A673 (cell line): ENCODE measurements around the gene KMT2D. TPM values are rescaled to one million over a fixed set of nuclear protein-coding genes. Genes with fewer than 3 reads are reported as not detected.

Source experiments
- BruUV-seq: library from RNA; stranded (reverse); fragments of 400-500 nt; replicated peaks from 2 replicates; lab custom pipeline; 2021; lab: Mats Ljungman, UMichigan
- CTCF ChIA-PET: fragments of 300-600 bp; sonication (Branson Sonifier 250); formaldehyde crosslinking; loops from one replicate; lab custom pipeline; 2022; ENCODE audit warnings: antibody characterized with exemption; lab: Charles Lee
- POLR2A ChIA-PET: fragments of 300-600 bp; sonication (Branson Sonifier 250); formaldehyde crosslinking; loops from one replicate; lab custom pipeline; 2022; ENCODE audit warnings: antibody characterized with exemption; ENCODE audit not compliant: low non-redundant PET; lab: Charles Lee
- DNase-seq: peaks from one replicate; pipeline ENCODE4 v3.0.0-alpha.2; 2015; ENCODE audit warnings: low spot score
- H3K27ac ChIP-seq: fragments of 200-600 bp; sonication (generic); 2 replicates; pipeline ENCODE4 v1.5.1; 2016; ENCODE audit warnings: mixed run types, low read depth, mild to moderate bottlenecking, mixed read lengths, antibody characterized with exemption, low read length; ENCODE audit not compliant: poor library complexity, severe bottlenecking
- H3K27me3 ChIP-seq: fragments of 200-600 bp; sonication (generic); replicated peaks from 2 replicates; pipeline ENCODE4 v1.6.1; 2017; ENCODE audit warnings: mixed run types, low read depth, mild to moderate bottlenecking, mixed read lengths, antibody characterized with exemption, low read length; ENCODE audit not compliant: insufficient read depth, poor library complexity
- H3K36me3 ChIP-seq: fragments of 200-600 bp; sonication (generic); 2 replicates; pipeline ENCODE4 v1.6.1; 2016; ENCODE audit warnings: mixed run types, mild to moderate bottlenecking, mixed read lengths, antibody characterized with exemption, low read length; ENCODE audit not compliant: insufficient read depth, poor library complexity, severe bottlenecking
- H3K4me1 ChIP-seq: fragments of 200-600 bp; sonication (generic); 2 replicates; pipeline ENCODE4 v1.6.1; 2017; ENCODE audit warnings: mixed run types, mild to moderate bottlenecking, mixed read lengths, antibody characterized with exemption, low read length; ENCODE audit not compliant: insufficient read depth, poor library complexity, severe bottlenecking
- H3K4me3 ChIP-seq: fragments of 200-600 bp; sonication (generic); 2 replicates; pipeline ENCODE4 v1.5.1; 2016; ENCODE audit warnings: low read depth, mixed run types, mild to moderate bottlenecking, mixed read lengths, low read length; ENCODE audit not compliant: poor library complexity, severe bottlenecking
- H3K9me3 ChIP-seq: fragments of 200-600 bp; sonication (generic); 2 replicates; pipeline ENCODE4 v1.6.1; 2016; ENCODE audit warnings: mixed run types, low read depth, mild to moderate bottlenecking, mixed read lengths, antibody characterized with exemption, low read length; ENCODE audit not compliant: poor library complexity, severe bottlenecking
- EZH2 ChIP-seq: fragments of 200-600 bp; sonication (generic); IDR thresholded peaks from 2 replicates; pipeline ENCODE4 v1.6.1; 2017; ENCODE audit warnings: borderline replicate concordance, low read depth, mild to moderate bottlenecking, mixed read lengths, antibody characterized with exemption, low read length; ENCODE audit not compliant: poor library complexity, severe bottlenecking
- intact Hi-C: fragments of 100-400 bp; cut with micrococcal nuclease; formaldehyde crosslinking; loops from one replicate; pipeline ENCODE4 v1.10.0; 2022; ENCODE audit not compliant: unreplicated experiment
- total RNA-seq: library from RNA; stranded (reverse); gene quantifications from 2 replicates; pipeline ENCODE4 v1.2.3, GENCODE V29; 2021
- TF ChIP-seq, protein P1 (sequence below): fragments of 300-800, 200-600 bp; sonication (generic); conservative IDR thresholded peaks from 2 replicates; pipeline ENCODE4 v1.5.1; 2017; ENCODE audit warnings: low read depth, mild to moderate bottlenecking, antibody characterized with exemption, low read length, moderate library complexity, mixed read lengths

KMT2D gene
- total RNA-seq, 1 experiment from 2014 or later, result 138 TPM

DNA sequence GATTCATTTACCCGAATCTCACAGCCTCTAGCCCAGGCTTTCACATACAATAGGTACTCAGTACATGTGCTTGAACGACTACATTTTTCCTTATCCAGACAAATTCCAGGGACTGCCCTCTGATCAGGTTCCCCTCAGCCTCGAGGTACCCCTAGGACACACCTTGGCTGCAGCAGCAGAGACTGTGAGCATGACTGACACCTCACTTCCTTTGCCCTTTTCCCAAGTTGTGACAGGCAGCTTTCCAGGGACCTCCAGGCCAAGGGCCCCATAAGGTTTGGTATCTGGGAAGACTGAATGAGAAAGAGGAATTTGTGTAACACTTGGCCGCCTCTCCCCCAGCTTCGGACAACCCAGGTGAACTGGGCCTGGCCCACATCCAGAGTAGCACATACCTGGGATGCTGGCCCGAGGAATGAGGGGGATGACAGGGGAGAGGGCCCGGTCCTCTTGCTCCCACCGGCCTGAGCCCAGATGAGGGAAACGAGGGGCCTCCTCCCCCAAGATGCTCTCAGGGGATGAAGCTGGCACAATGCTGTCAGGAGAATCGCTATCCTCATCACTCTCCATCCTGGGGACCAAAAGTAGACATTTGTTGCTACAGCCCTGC, 31.8 kb downstream of the KMT2D start:
- intact Hi-C loops, result no loop called here
- POLR2A ChIA-PET, result no interaction called here

DNA sequence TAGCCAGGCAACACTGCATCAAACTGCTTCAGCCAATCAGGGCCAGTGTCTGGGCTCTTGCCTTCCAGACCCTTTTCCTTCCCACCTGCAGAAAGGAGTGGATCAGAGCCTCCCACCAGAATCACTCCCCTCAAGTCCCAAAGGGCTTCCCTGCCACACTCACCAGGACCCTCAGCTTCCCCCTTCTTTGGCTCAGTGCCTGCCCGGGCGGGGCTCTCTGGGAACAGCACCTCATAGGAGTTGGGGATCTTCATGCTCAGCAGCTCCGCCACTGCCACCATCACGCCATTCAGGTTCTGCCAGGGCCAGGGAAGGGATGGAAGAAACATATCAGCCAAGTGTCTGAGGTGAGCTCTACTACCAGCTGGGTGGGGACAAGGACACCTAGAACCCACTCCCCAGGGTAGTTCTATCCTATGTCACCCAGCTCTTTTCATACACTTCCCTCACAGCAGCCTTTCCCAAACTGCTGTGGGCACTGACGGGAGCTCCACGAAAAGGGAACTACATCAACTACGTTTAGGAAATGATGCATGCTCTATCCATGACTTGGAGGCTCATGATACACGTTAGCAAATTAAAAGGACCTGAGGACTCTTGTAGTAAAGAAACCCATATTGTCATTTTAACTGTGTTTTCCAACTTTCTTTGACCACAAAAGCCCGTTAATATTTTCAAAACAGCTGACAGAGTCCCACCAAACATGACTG, 32.6 kb downstream of the KMT2D start:
- DNase-seq, result no peak
- TF ChIP-seq, protein P1, sequence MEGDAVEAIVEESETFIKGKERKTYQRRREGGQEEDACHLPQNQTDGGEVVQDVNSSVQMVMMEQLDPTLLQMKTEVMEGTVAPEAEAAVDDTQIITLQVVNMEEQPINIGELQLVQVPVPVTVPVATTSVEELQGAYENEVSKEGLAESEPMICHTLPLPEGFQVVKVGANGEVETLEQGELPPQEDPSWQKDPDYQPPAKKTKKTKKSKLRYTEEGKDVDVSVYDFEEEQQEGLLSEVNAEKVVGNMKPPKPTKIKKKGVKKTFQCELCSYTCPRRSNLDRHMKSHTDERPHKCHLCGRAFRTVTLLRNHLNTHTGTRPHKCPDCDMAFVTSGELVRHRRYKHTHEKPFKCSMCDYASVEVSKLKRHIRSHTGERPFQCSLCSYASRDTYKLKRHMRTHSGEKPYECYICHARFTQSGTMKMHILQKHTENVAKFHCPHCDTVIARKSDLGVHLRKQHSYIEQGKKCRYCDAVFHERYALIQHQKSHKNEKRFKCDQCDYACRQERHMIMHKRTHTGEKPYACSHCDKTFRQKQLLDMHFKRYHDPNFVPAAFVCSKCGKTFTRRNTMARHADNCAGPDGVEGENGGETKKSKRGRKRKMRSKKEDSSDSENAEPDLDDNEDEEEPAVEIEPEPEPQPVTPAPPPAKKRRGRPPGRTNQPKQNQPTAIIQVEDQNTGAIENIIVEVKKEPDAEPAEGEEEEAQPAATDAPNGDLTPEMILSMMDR, result no peak
- no peak for TF ChIP-seq EZH2
- Histone ChIP-seq H3K4me3 (no peak overlapping the region), H3K36me3 (peaks cover 100% of the 10 kb centered on the region), H3K4me1 (no peaks in the 10 kb centered on the region), H3K27me3 (no peaks in the 10 kb centered on the region), H3K27ac (no peak overlapping the region), H3K9me3 (no peaks in the 10 kb centered on the region)
- CTCF ChIA-PET, result interaction anchor here (0.6 kb wide), 1 partner anchor 37 kb away, joined by 5 read pairs; no protein-coding TSS in a partner anchor
- no TSS peak for BruUV-seq
- POLR2A ChIA-PET, result no interaction called here
- intact Hi-C loops, result no loop called here

More for the DNA sequence above, 31.8 kb downstream of the KMT2D start:
- Histone ChIP-seq H3K36me3 (peaks cover 100% of the 10 kb centered on the region), H3K4me3 (no peak overlapping the region), H3K27me3 (no peaks in the 10 kb centered on the region), H3K27ac (no peak overlapping the region), H3K9me3 (no peaks in the 10 kb centered on the region), H3K4me1 (no peaks in the 10 kb centered on the region)
- no TSS peak for BruUV-seq
- no peak for TF ChIP-seq EZH2
- TF ChIP-seq, protein P1, result no peak
- no peak for DNase-seq
- CTCF ChIA-PET, result interaction anchor here (0.6 kb wide), 1 partner anchor 37 kb away, joined by 5 read pairs; no protein-coding TSS in a partner anchor

DNA sequence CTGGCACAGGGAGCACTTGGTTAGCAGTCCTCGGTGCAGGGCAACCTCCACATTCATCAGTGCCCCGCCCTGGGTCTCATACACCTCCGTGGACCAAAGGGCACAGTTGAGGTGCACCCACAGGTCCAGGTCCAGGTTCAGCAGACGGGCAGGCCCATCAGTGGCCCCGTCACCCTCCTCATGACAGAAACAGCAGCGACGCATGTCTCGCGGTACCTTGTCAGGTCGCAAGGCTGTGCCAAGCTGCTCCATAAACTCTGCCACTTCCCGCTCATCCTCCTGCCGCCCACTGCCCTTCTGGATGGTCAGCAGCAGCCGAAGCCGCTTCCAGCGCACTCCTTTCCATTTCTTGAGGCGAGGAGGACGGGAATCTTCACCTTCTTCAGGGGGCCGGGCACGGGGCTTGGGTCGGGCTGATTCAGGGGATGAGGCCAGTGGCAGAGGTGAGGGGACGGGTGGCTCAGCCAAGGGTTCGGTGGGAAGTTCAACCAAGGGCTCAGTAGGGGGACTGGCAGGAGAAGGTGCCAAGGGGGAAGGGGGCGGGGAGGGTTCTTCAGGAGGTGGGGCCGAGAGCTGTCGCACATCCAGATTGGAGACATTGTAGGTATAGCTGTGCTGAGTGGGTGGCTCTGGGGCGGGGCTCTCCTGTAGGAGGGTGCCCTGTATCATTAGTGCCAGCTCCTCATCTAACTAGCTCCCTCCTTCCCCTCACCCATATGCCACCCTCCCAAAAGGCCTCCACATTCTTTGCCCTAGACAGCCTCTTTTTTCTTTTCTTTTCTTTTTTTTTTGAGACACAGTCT, 33.7 kb downstream of the KMT2D start:
- POLR2A ChIA-PET, result no interaction called here
- DNase-seq, result no peak
- no peak for TF ChIP-seq EZH2
- TF ChIP-seq, protein P1, result no peak

More for the DNA sequence above, 33.7 kb downstream of the KMT2D start:
- Histone ChIP-seq H3K36me3 (peaks cover 99% of the 10 kb centered on the region), H3K27ac (no peak overlapping the region), H3K27me3 (no peaks in the 10 kb centered on the region), H3K9me3 (no peaks in the 10 kb centered on the region), H3K4me3 (no peak overlapping the region), H3K4me1 (no peaks in the 10 kb centered on the region)
- BruUV-seq, result no TSS peak
- CTCF ChIA-PET, result no interaction called here
- intact Hi-C loops, result no loop called here
